Thyroid gland (tissue), 4 donors: ENCODE data around the gene OR5AU1. TPM values are rescaled to one million over a fixed set of nuclear protein-coding genes. Genes with fewer than 3 reads are reported as not detected.
"Not testable (repeated sequence)": the region's sequence is repeated elsewhere in the genome, so short reads cannot be mapped to it uniquely, and the experiment has no call there.

Experiments used
- DNase-seq, 2 donors: peaks; one replicate each; pipeline ENCODE4 v3.0.0-alpha.2; 2019
- H3K27ac ChIP-seq, 3 donors: fragments of 200-600 bp; sonication (generic); 1 replicate in 2 of 3; 2 replicates in 1 of 3; pipeline ENCODE4 v1.5.1; 2016 to 2019; ENCODE audit warnings: mild to moderate bottlenecking in 1 of 3, moderate library complexity in 1 of 3
- H3K27me3 ChIP-seq: fragments of 200-600 bp; sonication (generic); one replicate; pipeline ENCODE4 v1.5.1; 2019
- H3K36me3 ChIP-seq, 2 donors: fragments of 200-600 bp; sonication (generic); one replicate each; pipeline ENCODE4 v1.5.1; 2016 to 2019
- H3K4me1 ChIP-seq, 2 donors: fragments of 200-600 bp; sonication (generic); one replicate each; pipeline ENCODE4 v1.5.1; 2017 to 2019
- H3K4me3 ChIP-seq, 3 donors: fragments of 200-600 bp; sonication (generic); replicated peaks in 1 of 3; 1 replicate in 2 of 3; 2 replicates in 1 of 3; pipeline ENCODE4 v1.5.1; 2016; ENCODE audit warnings: mild to moderate bottlenecking in 1 of 3
- H3K9me3 ChIP-seq: fragments of 200-600 bp; sonication (generic); one replicate; pipeline ENCODE4 v1.5.1; 2017
- CTCF ChIP-seq, 6 experiments: fragments of 200-600 bp in 3 of 6; fragments of 450-650 bp in 3 of 6; sonication (generic) in 3 of 6; IDR thresholded peaks; one replicate each; pipeline ENCODE4 v1.5.1; 2016 to 2019; ENCODE audit warnings: antibody characterized with exemption in 6 of 6, mild to moderate bottlenecking in 2 of 6, inconsistent platforms in 1 of 6, moderate library complexity in 1 of 6
- POLR2A ChIP-seq, 2 donors: fragments of 450-650 bp; IDR thresholded peaks; one replicate each; pipeline ENCODE4 v1.6.1; 2017; ENCODE audit warnings: antibody characterized with exemption in 2 of 2, mild to moderate bottlenecking in 2 of 2, moderate library complexity in 1 of 2
- WGBS, 2 donors: methylation state at CpG; one replicate each; pipeline ENCODE4 v1.1.5; 2017; 5-methylcytosine and 5-hydroxymethylcytosine counted together
- intact Hi-C: fragments of 100-400 bp; cut with DNase I; formaldehyde crosslinking; loops from one replicate; pipeline ENCODE4 v1.15.1; 2023
- total RNA-seq, 4 donors: library from RNA; depleted of rRNA; stranded (reverse); fragments of >200 nt; gene quantifications; one replicate each; pipeline ENCODE4 v1.2.3, GENCODE V29; 2016

OR5AU1 gene
- total RNA-seq, 4 donors from 2014 or later: not detected

DNA sequence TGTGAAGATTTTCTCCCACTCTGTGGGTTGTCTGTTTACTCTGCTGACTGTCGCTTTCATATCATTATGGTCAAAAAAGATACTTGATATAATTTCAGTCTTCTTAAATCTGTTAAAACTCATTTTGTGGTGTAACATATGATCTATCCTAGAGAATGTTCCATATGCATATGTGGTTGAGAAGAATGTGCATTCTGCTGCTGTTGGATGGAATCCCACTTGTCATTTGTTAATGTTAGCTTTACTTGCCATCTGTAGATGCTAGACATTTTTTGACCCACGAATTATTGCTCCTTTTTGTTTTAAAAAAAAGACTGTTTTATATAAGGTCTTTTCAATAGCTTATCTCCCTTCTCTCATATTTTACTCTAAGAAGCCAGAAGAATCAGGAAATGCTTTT, 26.3 kb upstream of the OR5AU1 start:
- H3K4me3 ChIP-seq: no peak overlapping the region
- no peak overlapping the region for H3K27ac ChIP-seq
- no peak for DNase-seq
- TF ChIP-seq CTCF (IDR thresholded peaks at IDR 0.05): no peak
- no peak for TF ChIP-seq POLR2A (IDR thresholded peaks at IDR 0.05)
- no peaks in the 10 kb centered on the region for H3K4me1 ChIP-seq
- no peaks in the 10 kb centered on the region for H3K9me3 ChIP-seq
- H3K36me3 ChIP-seq: no peaks in the 10 kb centered on the region
- intact Hi-C loops: no loop called here
- 65 to 82% methylated on average over 2 of the region's 2 CpGs for WGBS, 2 donors
- no peaks in the 10 kb centered on the region for H3K27me3 ChIP-seq

DNA sequence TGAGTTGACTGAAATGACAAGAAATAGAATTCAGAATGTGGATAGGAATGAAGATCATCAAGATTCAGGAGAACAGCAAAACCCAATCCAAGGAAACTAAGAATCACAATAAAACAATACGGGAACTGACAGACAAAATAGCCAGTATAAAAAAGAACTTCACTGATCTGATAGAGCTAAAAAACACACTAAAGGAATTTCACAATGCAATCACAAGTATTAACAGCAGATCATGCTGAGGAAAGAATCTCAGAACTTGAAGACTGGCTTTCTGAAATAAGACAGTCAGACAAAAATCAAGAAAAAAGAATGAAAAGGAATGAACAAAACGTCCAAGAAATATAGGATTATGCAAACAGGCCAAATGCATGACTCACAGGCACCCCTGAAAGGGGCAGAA, 15.3 kb upstream of the OR5AU1 start:
- no peak overlapping the region for H3K27ac ChIP-seq
- DNase-seq: no peak
- TF ChIP-seq CTCF (IDR thresholded peaks at IDR 0.05): no peak
- no peak for TF ChIP-seq POLR2A (IDR thresholded peaks at IDR 0.05)
- H3K27me3 ChIP-seq: no peaks in the 10 kb centered on the region
- 66 to 78% methylated on average over 2 of the region's 2 CpGs for WGBS, 2 donors
- H3K4me1 ChIP-seq: no peaks in the 10 kb centered on the region
- no peaks in the 10 kb centered on the region for H3K9me3 ChIP-seq
- no peaks in the 10 kb centered on the region for H3K36me3 ChIP-seq
- intact Hi-C loops: no loop called here
- H3K4me3 ChIP-seq: no peak overlapping the region

DNA sequence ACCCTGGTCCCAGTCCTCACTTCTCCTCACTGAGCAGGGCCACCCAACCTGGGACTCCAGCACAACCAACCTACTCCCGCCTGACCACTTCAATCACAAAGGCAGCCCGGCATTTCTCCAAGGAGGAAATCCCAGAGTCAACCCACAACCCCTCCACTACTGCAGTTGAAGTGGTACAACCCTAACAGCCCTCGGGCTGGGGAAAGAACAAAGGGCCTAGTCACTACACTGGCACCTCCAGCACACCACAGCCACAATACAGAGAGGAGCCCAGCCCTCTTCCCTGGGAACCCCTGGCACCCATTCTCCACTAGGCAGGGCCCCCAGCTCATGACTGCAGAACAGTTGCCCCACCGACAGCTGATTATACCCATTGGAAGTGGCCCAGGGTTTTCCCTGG, 13.7 kb upstream of the OR5AU1 start:
- TF ChIP-seq POLR2A (IDR thresholded peaks at IDR 0.05): no peak
- TF ChIP-seq CTCF (IDR thresholded peaks at IDR 0.05): no peak
- Histone ChIP-seq H3K27ac (no peak overlapping the region), H3K4me1 (no peaks in the 10 kb centered on the region), H3K9me3 (no peaks in the 10 kb centered on the region), H3K27me3 (no peaks in the 10 kb centered on the region), H3K4me3 (no peak overlapping the region), H3K36me3 (no peaks in the 10 kb centered on the region)
- intact Hi-C loops: no loop called here
- no peak for DNase-seq
- WGBS, 2 donors: 74 to 78% methylated on average over 3 to 4 of the region's 4 CpGs

DNA sequence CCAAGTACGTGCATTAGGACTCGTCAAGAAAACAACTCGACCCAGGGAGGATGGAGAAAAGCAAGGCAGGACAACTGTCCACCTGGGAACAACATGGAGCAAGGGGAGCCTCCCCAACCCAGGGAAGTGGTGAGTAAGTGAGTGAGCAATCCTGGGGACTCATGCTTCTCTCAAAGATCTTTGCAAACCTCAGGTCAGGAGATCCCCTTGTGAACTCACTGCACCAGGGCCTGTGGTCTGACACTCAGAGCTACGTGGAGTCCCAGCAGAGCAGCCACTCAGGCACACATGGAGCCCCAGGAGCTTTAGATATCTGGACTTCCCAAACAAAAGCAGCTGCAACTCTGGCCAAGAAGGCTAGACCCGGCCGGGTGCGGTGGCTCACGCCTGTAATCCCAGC, 12.2 kb upstream of the OR5AU1 start:
- no peaks in the 10 kb centered on the region for H3K9me3 ChIP-seq
- H3K27me3 ChIP-seq: no peaks in the 10 kb centered on the region
- no peaks in the 10 kb centered on the region for H3K36me3 ChIP-seq
- 86 to 88% methylated on average over 8 of the region's 8 CpGs for WGBS, 2 donors
- H3K4me3 ChIP-seq: no peak overlapping the region
- no peak overlapping the region for H3K27ac ChIP-seq
- TF ChIP-seq POLR2A (IDR thresholded peaks at IDR 0.05) (no peak), CTCF (IDR thresholded peaks at IDR 0.05) (no peak)
- intact Hi-C loops: no loop called here
- H3K4me1 ChIP-seq: no peaks in the 10 kb centered on the region
- no peak for DNase-seq

- H3K27me3 ChIP-seq, H3K27ac ChIP-seq, H3K4me3 ChIP-seq, DNase-seq, H3K4me1 ChIP-seq, H3K9me3 ChIP-seq, intact Hi-C loops, H3K36me3 ChIP-seq: not testable (repeated sequence)
- WGBS, 2 donors: 78% methylated on average over 1 of the region's 1 CpG; no CpG with 5 or more reads in 1 of the 2 donors
Measured at GRCh38 chr14:21165670-21166069, 9.8 kb upstream of the OR5AU1 start.

DNA sequence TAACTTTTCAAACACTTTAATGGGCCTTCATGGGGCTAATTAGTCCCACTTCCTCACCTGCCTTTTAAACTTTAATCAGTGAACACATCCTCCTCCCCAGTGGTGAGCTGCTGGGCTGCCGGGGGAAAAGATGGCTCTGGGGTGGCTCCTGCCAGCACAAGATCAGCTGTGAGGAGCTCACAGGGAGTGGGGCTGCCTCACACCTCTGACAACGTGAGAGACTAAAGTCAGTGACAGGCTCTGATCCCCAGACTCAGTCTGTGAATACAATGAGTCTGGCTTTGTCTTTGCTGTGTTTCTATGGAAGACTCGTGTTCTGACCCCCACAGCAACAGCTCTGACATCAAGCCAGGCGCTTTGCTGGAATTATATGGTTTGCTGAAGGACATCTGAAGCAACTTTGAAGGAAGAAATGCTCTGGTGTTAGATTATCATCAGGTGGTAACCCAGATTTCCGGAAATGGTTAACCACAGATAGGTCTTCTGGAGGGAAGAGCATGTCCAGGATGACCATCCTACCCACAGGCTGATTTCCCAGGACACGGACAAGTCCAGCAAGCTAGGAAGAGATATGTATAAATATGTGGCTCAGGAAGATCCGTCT, 9.2 kb upstream of the OR5AU1 start:
- H3K27ac ChIP-seq, H3K9me3 ChIP-seq, intact Hi-C loops, DNase-seq, H3K36me3 ChIP-seq, H3K4me3 ChIP-seq, H3K4me1 ChIP-seq, H3K27me3 ChIP-seq: not testable (repeated sequence)
- WGBS, 2 donors: 57 to 62% methylated on average over 7 of the region's 7 CpGs
